ENCODE results near the gene FAM169A. TPM values are rescaled to one million over a fixed set of nuclear protein-coding genes. Genes with fewer than 3 reads are reported as not detected.

The FAM169A gene
- total RNA-seq, result 17.3 and 41.7 TPM in 2 replicates

GRCh38 chr5:74865804-74866595 is at the start of gene FAM169A:
TSS of gene FAM169A (minus strand) at chr5:74866387. CDS start at chr5:74841676, 24,711 bp downstream.

DNA sequence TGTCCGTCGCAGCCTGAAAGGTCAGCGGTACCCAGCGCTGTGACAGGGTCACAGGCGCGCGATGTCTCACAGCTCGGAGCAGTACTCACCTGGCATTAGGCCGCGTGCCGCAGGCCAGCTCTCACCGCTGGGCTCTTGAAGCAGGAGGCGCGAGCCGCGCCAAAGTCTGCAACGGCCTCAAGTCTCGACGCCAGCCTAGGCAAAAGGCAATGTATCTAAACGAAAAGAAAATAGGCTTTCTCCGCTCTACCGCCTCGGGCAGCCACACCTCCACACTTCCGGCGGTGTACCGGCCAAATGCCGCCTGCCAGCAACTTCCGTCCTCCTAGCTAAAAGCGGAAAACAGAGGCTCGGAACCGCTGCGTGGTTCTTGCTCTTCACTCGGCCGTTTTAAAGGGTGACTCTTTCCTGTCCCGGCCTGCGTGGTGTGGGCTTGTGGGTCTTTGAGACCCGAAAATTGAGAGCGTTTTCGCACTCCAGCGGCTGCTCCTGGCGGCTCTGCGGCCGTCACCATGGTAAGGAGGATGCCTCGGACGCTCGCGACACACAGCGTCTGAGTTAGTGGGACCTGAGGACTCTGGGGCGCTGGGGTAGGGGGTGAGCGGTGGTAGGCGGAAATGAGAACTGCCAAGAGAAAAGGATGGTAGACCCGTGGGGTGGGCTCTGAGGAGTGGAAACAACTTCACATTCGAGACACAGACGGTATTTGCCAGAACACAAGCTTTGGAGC is 99.2 kb downstream of the FAM169A start, which contains the start of the genes GFM2 and NSA2:
TSS of gene GFM2 (minus strand) at position 269 of the 730 bp plus-strand sequence. CDS start 3,375 bp downstream, outside the sequence.
TSS of gene NSA2 (plus strand) at position 401 of the 730 bp plus-strand sequence. CDS start at position 513, 112 bp downstream.

Other genes with a start within 250 kb of the FAM169A start
- 9.2 and 23.6 TPM in 2 replicates for gene ENC1, start 225.7 kb downstream of the FAM169A start, total RNA-seq
- 197 and 202 TPM in 2 replicates for gene HEXB, start 181.2 kb downstream of the FAM169A start, total RNA-seq
- 57.1 and 71.3 TPM in 2 replicates for gene GFM2, start 99.3 kb downstream of the FAM169A start, total RNA-seq
- 128 and 151 TPM in 2 replicates for gene NSA2, start 99.1 kb downstream of the FAM169A start, total RNA-seq
- gene GCNT4, start 186.2 kb upstream of the FAM169A start, total RNA-seq, result 3.4 and 5.4 TPM in 2 replicates

All from nasal cavity respiratory epithelium epithelial cell of viscerocranial mucosa (primary cell).